Neuronal stem cell (in vitro differentiated cells): ENCODE results near the gene NOL12.

Source experiments
- DNase-seq: peaks from one replicate; pipeline ENCODE4 v3.0.0-alpha.2; 2013; ENCODE audit warnings: low spot score
- H2AFZ ChIP-seq: one replicate; pipeline ENCODE4 v1.6.1; 2013; ENCODE audit warnings: mild to moderate bottlenecking, low read length, inconsistent platforms
- H2AK5ac ChIP-seq: 2 replicates; pipeline ENCODE4 v1.6.1; 2013; ENCODE audit warnings: low read depth, mild to moderate bottlenecking, inconsistent platforms, low read length, moderate library complexity, mixed read lengths
- H2BK120ac ChIP-seq: 2 replicates; pipeline ENCODE4 v1.6.1; 2013; ENCODE audit warnings: low read depth, mild to moderate bottlenecking, inconsistent platforms, low read length, moderate library complexity, mixed read lengths
- H2BK12ac ChIP-seq: one replicate; pipeline ENCODE4 v1.6.1; 2013; ENCODE audit warnings: low read length, inconsistent platforms
- H2BK15ac ChIP-seq: 2 replicates; pipeline ENCODE4 v1.6.1; 2013; ENCODE audit warnings: mild to moderate bottlenecking, low read length, inconsistent platforms, mixed read lengths
- H2BK5ac ChIP-seq: one replicate; pipeline ENCODE4 v1.6.1; 2013; ENCODE audit warnings: inconsistent platforms, mild to moderate bottlenecking, low read length, moderate library complexity
- H3K14ac ChIP-seq: one replicate; pipeline ENCODE4 v1.6.1; 2013; ENCODE audit warnings: low read length, inconsistent platforms
- H3K18ac ChIP-seq: 2 replicates; pipeline ENCODE4 v1.6.1; 2013; ENCODE audit warnings: low read length, inconsistent platforms
- H3K23ac ChIP-seq: 2 replicates; pipeline ENCODE4 v1.6.1; 2013; ENCODE audit warnings: low read depth, mild to moderate bottlenecking, mixed read lengths, low read length, inconsistent platforms; ENCODE audit not compliant: poor library complexity
- H3K27ac ChIP-seq: replicated peaks from 3 replicates; pipeline ENCODE4 v1.5.1; 2013; ENCODE audit warnings: low read length, inconsistent platforms
- H3K27me3 ChIP-seq, 3 experiments: 2 replicates each; pipeline ENCODE4 v1.6.1; 2013; ENCODE audit warnings: low read length in 3 of 3, mild to moderate bottlenecking in 2 of 3, inconsistent platforms in 1 of 3, low read depth in 1 of 3, mixed read lengths in 1 of 3, moderate library complexity in 1 of 3; ENCODE audit not compliant: control insufficient read depth in 3 of 3, insufficient read depth in 3 of 3
- H3K36me3 ChIP-seq, 2 donors: replicated peaks in 1 of 2; 2 replicates each; pipeline ENCODE4 v1.6.1; 2013; ENCODE audit warnings: low read length in 2 of 2; ENCODE audit not compliant: control insufficient read depth in 2 of 2, insufficient read depth in 2 of 2
- H3K4ac ChIP-seq: 2 replicates; pipeline ENCODE4 v1.6.1; 2013; ENCODE audit warnings: inconsistent platforms, mild to moderate bottlenecking, low read length, moderate library complexity
- H3K4me1 ChIP-seq, 2 donors: 1 replicate in 1 of 2; 2 replicates in 1 of 2; pipeline ENCODE4 v1.6.1; 2013; ENCODE audit warnings: low read length in 2 of 2, low read depth in 1 of 2; ENCODE audit not compliant: control insufficient read depth in 2 of 2, insufficient read depth in 1 of 2
- H3K4me2 ChIP-seq: one replicate; pipeline ENCODE4 v1.6.1; 2013; ENCODE audit warnings: mild to moderate bottlenecking, low read length, inconsistent platforms; ENCODE audit not compliant: insufficient read depth, poor library complexity, severe bottlenecking
- H3K4me3 ChIP-seq, 2 donors: 2 replicates each; pipeline ENCODE4 v1.5.1; 2013; ENCODE audit warnings: low read length in 2 of 2, mild to moderate bottlenecking in 2 of 2, inconsistent platforms in 1 of 2, moderate library complexity in 1 of 2
- H3K79me1 ChIP-seq: one replicate; pipeline ENCODE4 v1.6.1; 2013; ENCODE audit warnings: low read depth, mild to moderate bottlenecking, inconsistent platforms, low read length, moderate library complexity
- H3K9ac ChIP-seq: one replicate; pipeline ENCODE4 v1.6.1; 2013; ENCODE audit warnings: mild to moderate bottlenecking, low read depth, low read length, inconsistent platforms; ENCODE audit not compliant: poor library complexity
- H3K9me3 ChIP-seq, 2 donors: replicated peaks in 1 of 2; 2 replicates each; pipeline versions ENCODE3 to v1.6.1; 2013; ENCODE audit warnings: low read length in 2 of 2, mild to moderate bottlenecking in 2 of 2, inconsistent platforms in 1 of 2, low read depth in 1 of 2, mixed read lengths in 1 of 2, moderate library complexity in 1 of 2; ENCODE audit not compliant: control insufficient read depth in 2 of 2, insufficient read depth in 1 of 2
- H4K8ac ChIP-seq: one replicate; pipeline ENCODE4 v1.6.1; 2013; ENCODE audit warnings: low read depth, mild to moderate bottlenecking, inconsistent platforms, low read length, moderate library complexity
- H4K91ac ChIP-seq: one replicate; pipeline ENCODE4 v1.6.1; 2013; ENCODE audit warnings: low read length, low read depth, mild to moderate bottlenecking, inconsistent platforms; ENCODE audit not compliant: poor library complexity
- WGBS, 2 donors: extraction: QIAGEN DNeasy Blood & Tissue Kit; methylation state at CpG; one replicate each; pipeline ENCODE4 v1.1.7; 2013; ENCODE audit warnings: missing lambda C conversion rate in 2 of 2, mixed read lengths in 1 of 2; ENCODE audit not compliant: insufficient read length in 2 of 2, insufficient replicate concordance in 1 of 2; ENCODE audit errors: extremely low coverage in 2 of 2; 5-methylcytosine and 5-hydroxymethylcytosine counted together

The NOL12 gene

GRCh38 chr22:37704645-37705044, 18.5 kb downstream of the NOL12 start:
- Histone ChIP-seq H2BK5ac (no peak overlapping the region), H3K4me3 (no peak overlapping the region), H3K14ac (no peak overlapping the region), H3K4me2 (no peak overlapping the region), H3K27me3 (no peaks in the 10 kb centered on the region), H3K4me1 (no peaks in the 10 kb centered on the region), H3K79me1 (no peaks in the 10 kb centered on the region), H2BK15ac (no peak overlapping the region), H3K36me3 (peaks cover 0 to 46% of the 10 kb centered on the region in 2 donors), H3K18ac (no peak overlapping the region), H2AFZ (no peak overlapping the region), H3K23ac (no peak overlapping the region), H4K91ac (no peak overlapping the region), H4K8ac (no peak overlapping the region), H2BK12ac (no peak overlapping the region), H2BK120ac (no peak overlapping the region), H3K4ac (no peak overlapping the region), H3K9me3 (peaks cover 0 to 2% of the 10 kb centered on the region in 2 donors), H2AK5ac (no peak overlapping the region), H3K27ac (no peak overlapping the region), H3K9ac (no peak overlapping the region)
- no peak for DNase-seq
- no CpG with 5 or more reads among the region's 3 CpGs for WGBS, 2 donors

- Histone ChIP-seq H3K9ac (no peak overlapping the region), H3K9me3 (peaks cover 0 to 2% of the 10 kb centered on the region in 2 donors), H2BK5ac (no peak overlapping the region), H3K23ac (no peak overlapping the region), H3K4ac (no peak overlapping the region), H2BK15ac (no peak overlapping the region), H4K91ac (no peak overlapping the region), H2BK12ac (no peak overlapping the region), H3K36me3 (peaks cover 0 to 46% of the 10 kb centered on the region in 2 donors), H3K14ac (no peak overlapping the region), H3K27ac (no peak overlapping the region), H3K79me1 (no peaks in the 10 kb centered on the region), H4K8ac (no peak overlapping the region), H3K4me2 (no peak overlapping the region), H3K4me3 (no peak overlapping the region), H2BK120ac (no peak overlapping the region), H3K4me1 (no peaks in the 10 kb centered on the region), H3K18ac (no peak overlapping the region), H2AK5ac (no peak overlapping the region), H3K27me3 (no peaks in the 10 kb centered on the region), H2AFZ (no peak overlapping the region)
- WGBS, 2 donors = no CpG with 5 or more reads among the region's 3 CpGs
- no peak for DNase-seq
Observed at GRCh38 chr22:37705205-37705604, 19.1 kb downstream of the NOL12 start.

GRCh38 chr22:37708580-37709444, 22.7 kb downstream of the NOL12 start:
- no peaks in the 10 kb centered on the region for H3K27me3 ChIP-seq
- WGBS, 2 donors = no CpG with 5 or more reads among the region's 25 CpGs
- no peak for DNase-seq
- no peak overlapping the region for H2BK12ac ChIP-seq
- peaks cover 0 to 48% of the 10 kb centered on the region in 2 donors for H3K36me3 ChIP-seq
- no peak overlapping the region for H3K4ac ChIP-seq
- no peak overlapping the region for H2AFZ ChIP-seq
- no peak overlapping the region for H4K91ac ChIP-seq
- H2AK5ac ChIP-seq = peak overlapping the region; percentile 81
- H3K4me3 ChIP-seq = no peak overlapping the region
- H3K9me3 ChIP-seq = peaks cover 0 to 2% of the 10 kb centered on the region in 2 donors
- H2BK15ac ChIP-seq = no peak overlapping the region
- H4K8ac ChIP-seq = peak overlapping the region; percentile 17
- no peak overlapping the region for H3K23ac ChIP-seq
- H3K4me1 ChIP-seq = no peaks in the 10 kb centered on the region
- H3K4me2 ChIP-seq = no peak overlapping the region
- no peak overlapping the region for H3K9ac ChIP-seq
- H2BK120ac ChIP-seq = no peak overlapping the region
- no peaks in the 10 kb centered on the region for H3K79me1 ChIP-seq
- no peak overlapping the region for H2BK5ac ChIP-seq
- no peak overlapping the region for H3K27ac ChIP-seq
- H3K14ac ChIP-seq = no peak overlapping the region
- no peak overlapping the region for H3K18ac ChIP-seq

- Histone ChIP-seq H3K4me2 (no peak overlapping the region), H3K9me3 (peaks cover 0 to 2% of the 10 kb centered on the region in 2 donors), H4K8ac (no peak overlapping the region), H4K91ac (no peak overlapping the region), H3K4me1 (no peaks in the 10 kb centered on the region), H2BK12ac (peak overlapping the region; percentile 30), H2AFZ (no peak overlapping the region), H3K9ac (no peak overlapping the region), H3K4ac (no peak overlapping the region), H3K27ac (no peak overlapping the region), H3K4me3 (no peak overlapping the region), H3K27me3 (no peaks in the 10 kb centered on the region), H2AK5ac (peak overlapping the region; percentile 81), H3K14ac (peak overlapping the region; percentile 38), H2BK15ac (no peak overlapping the region), H2BK120ac (no peak overlapping the region), H2BK5ac (no peak overlapping the region), H3K23ac (peak overlapping the region; percentile 10), H3K79me1 (no peaks in the 10 kb centered on the region), H3K36me3 (peaks cover 0 to 46% of the 10 kb centered on the region in 2 donors), H3K18ac (no peak overlapping the region)
- DNase-seq = no peak
- WGBS, 2 donors = no CpG with 5 or more reads among the region's 15 CpGs
Observed at GRCh38 chr22:37709445-37709765, 23.3 kb downstream of the NOL12 start.
